ENCODE measurements around the gene SLC35C1. TPM values are rescaled to one million over a fixed set of nuclear protein-coding genes. Genes with fewer than 3 reads are reported as not detected.
"Not testable (repeated sequence)": the region's sequence is repeated elsewhere in the genome, so short reads cannot be mapped to it uniquely, and the experiment has no call there.

SLC35C1 gene
- total RNA-seq, 1 donor from 2014 or later = 5.7 TPM

DNA sequence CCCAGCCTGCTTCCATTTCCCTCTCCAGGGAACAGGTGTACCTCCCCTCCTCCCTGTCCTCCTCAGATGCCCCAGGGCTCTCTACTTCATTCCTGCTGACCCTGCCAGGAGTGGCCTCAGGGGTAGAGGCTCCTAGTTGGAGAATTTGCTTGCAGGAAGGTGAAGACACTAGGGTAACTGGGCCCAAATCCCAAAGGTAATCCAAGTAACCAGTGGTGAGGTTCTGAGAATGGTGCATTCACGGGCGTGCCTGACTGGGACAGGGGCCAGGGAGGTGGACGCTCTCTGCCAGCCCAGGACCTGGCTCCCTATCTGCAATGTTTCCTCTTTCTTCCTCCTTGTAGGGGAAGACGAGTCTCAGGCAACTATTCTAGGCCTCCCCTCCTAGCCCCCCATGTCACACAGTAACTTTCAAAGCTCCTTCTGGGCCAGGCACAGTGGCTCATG is 2.9 kb downstream of the SLC35C1 start:
- no peak overlapping the region for H3K27ac ChIP-seq (replicated peaks)
- no peak overlapping the region for H3K4me3 ChIP-seq
- TF ChIP-seq, protein P1, sequence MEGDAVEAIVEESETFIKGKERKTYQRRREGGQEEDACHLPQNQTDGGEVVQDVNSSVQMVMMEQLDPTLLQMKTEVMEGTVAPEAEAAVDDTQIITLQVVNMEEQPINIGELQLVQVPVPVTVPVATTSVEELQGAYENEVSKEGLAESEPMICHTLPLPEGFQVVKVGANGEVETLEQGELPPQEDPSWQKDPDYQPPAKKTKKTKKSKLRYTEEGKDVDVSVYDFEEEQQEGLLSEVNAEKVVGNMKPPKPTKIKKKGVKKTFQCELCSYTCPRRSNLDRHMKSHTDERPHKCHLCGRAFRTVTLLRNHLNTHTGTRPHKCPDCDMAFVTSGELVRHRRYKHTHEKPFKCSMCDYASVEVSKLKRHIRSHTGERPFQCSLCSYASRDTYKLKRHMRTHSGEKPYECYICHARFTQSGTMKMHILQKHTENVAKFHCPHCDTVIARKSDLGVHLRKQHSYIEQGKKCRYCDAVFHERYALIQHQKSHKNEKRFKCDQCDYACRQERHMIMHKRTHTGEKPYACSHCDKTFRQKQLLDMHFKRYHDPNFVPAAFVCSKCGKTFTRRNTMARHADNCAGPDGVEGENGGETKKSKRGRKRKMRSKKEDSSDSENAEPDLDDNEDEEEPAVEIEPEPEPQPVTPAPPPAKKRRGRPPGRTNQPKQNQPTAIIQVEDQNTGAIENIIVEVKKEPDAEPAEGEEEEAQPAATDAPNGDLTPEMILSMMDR (IDR thresholded peaks at IDR 0.05; ENCODE audit: borderline replicate concordance) = no peak
- H3K9me3 ChIP-seq (replicated peaks) = no peaks in the 10 kb centered on the region
- intact Hi-C loops (cut with micrococcal nuclease) = no loop called here
- peaks cover 45% of the 10 kb centered on the region for H3K36me3 ChIP-seq
- H3K4me1 ChIP-seq = peaks cover 68% of the 10 kb centered on the region
- no peaks in the 10 kb centered on the region for H3K27me3 ChIP-seq (ENCODE audit: low read depth)
- DNase-seq = no peak

DNA sequence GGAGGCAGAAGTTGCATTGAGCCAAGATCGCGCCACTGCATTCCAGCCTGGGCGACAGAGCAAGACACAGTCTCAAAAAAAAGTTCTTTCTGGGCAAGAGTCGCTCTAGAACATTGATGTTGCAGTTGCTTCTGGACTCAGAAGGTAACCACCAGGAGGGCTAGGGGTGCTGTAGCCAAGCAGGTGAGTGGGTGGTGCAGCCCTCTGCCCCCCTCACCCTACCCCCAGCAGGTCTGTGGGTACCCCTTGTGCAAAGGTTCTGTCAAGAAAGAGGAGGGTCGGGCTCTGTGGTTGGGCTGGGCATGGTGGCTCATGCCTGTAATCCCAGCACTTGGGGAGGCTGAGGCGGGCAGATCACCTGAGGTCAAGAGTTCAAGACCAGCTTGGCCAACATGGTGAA is 3.5 kb downstream of the SLC35C1 start:
- H3K4me3 ChIP-seq; H3K27ac ChIP-seq (replicated peaks); H3K9me3 ChIP-seq (replicated peaks); intact Hi-C loops (cut with micrococcal nuclease); DNase-seq; H3K27me3 ChIP-seq (ENCODE audit: low read depth): not testable (repeated sequence)
- peaks cover 45% of the 10 kb centered on the region for H3K36me3 ChIP-seq
- H3K4me1 ChIP-seq = peaks cover 68% of the 10 kb centered on the region

DNA sequence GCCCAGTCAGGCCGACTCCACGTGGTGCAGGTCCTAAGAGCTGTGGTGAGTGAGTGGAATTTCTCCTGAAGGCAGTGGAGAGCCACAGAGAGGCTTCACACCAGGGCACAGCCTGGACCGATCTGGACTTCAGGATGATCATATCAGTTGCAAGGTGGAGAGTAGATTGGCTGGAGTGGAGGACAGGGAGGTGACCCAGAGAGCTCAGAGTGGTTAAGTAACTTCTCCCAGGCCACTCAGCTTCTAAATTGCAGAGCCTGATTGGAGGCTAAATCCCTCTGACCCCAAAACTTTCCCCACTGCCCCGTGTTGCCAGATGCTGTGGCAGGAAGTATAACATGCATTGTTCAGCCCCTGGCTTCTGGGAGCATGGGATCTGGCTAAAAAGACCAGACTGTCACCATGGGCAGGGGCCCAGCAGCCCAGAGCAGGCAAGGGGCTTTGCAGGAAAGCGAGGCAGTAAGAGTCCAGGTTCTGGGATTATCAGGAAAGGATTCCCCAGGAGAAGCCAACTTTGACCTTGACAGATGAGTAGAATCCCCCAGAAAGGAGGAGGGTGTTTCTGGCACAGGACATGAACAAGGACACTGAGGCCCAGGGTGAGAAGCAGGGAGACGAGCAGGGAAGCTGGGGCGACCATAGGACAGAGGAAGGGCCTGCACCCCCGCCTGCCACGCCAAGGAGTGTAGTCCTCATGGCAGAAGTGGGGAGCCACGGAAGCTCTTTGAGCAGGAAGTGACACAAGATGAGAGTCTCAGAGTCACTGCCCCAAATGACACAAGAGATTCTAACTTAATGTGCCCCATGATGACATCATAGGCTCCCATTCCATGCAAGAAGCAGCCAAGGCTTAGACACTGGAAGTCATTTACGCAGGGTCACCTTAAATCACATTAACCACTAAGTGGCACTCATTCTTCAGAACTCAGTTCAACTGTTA is 4.8 kb downstream of the SLC35C1 start:
- intact Hi-C loops (cut with micrococcal nuclease) = no loop called here
- H3K36me3 ChIP-seq = peaks cover 45% of the 10 kb centered on the region
- H3K4me1 ChIP-seq = peaks cover 57% of the 10 kb centered on the region

DNA sequence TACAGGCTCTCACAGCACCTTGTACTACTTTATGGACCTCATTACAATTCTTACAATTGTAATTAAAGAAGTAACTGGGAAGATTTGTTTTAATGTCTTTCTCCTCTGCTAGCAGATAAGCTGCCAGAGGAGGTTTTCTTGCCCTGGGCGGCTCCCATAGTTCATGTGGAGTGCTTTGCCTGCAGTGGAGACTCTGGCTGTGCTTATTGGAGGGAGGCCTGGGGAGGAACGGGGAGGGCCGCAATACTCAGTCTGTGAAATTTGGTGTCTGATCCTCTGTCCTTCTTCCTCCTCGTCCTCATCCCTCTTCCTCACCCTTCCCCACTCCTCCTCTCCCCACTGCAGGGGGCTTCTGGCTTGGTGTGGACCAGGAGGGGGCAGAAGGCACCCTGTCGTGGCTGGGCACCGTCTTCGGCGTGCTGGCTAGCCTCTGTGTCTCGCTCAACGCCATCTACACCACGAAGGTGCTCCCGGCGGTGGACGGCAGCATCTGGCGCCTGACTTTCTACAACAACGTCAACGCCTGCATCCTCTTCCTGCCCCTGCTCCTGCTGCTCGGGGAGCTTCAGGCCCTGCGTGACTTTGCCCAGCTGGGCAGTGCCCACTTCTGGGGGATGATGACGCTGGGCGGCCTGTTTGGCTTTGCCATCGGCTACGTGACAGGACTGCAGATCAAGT is 5.6 kb downstream of the SLC35C1 start:
- no peaks in the 10 kb centered on the region for H3K9me3 ChIP-seq (replicated peaks)
- peaks cover 51% of the 10 kb centered on the region for H3K4me1 ChIP-seq
- no peak overlapping the region for H3K4me3 ChIP-seq
- peaks cover 45% of the 10 kb centered on the region for H3K36me3 ChIP-seq
- TF ChIP-seq, protein P1 (IDR thresholded peaks at IDR 0.05; ENCODE audit: borderline replicate concordance) = no peak
- intact Hi-C loops (cut with micrococcal nuclease) = no loop called here
- H3K27ac ChIP-seq (replicated peaks) = no peak overlapping the region
- DNase-seq = no peak
- no peaks in the 10 kb centered on the region for H3K27me3 ChIP-seq (ENCODE audit: low read depth)

More for the DNA sequence above, 4.8 kb downstream of the SLC35C1 start:
- H3K27me3 ChIP-seq (ENCODE audit: low read depth) = no peaks in the 10 kb centered on the region
- H3K27ac ChIP-seq (replicated peaks) = no peak overlapping the region
- no peaks in the 10 kb centered on the region for H3K9me3 ChIP-seq (replicated peaks)
- H3K4me3 ChIP-seq = no peak overlapping the region
- no peak for DNase-seq
- TF ChIP-seq, protein P1 (IDR thresholded peaks at IDR 0.05; ENCODE audit: borderline replicate concordance) = no peak

DNA sequence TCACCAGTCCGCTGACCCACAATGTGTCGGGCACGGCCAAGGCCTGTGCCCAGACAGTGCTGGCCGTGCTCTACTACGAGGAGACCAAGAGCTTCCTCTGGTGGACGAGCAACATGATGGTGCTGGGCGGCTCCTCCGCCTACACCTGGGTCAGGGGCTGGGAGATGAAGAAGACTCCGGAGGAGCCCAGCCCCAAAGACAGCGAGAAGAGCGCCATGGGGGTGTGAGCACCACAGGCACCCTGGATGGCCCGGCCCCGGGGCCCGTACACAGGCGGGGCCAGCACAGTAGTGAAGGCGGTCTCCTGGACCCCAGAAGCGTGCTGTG is 6.1 kb downstream of the SLC35C1 start:
- no peak for DNase-seq
- intact Hi-C loops (cut with micrococcal nuclease) = no loop called here
- Histone ChIP-seq H3K27me3 (ENCODE audit: low read depth) (no peaks in the 10 kb centered on the region), H3K9me3 (replicated peaks) (no peaks in the 10 kb centered on the region), H3K27ac (replicated peaks) (no peak overlapping the region), H3K4me3 (no peak overlapping the region), H3K36me3 (peaks cover 45% of the 10 kb centered on the region), H3K4me1 (peaks cover 46% of the 10 kb centered on the region)
- TF ChIP-seq, protein P1 (IDR thresholded peaks at IDR 0.05; ENCODE audit: borderline replicate concordance) = no peak

Data from left ventricle myocardium inferior (tissue), 1 donor.